HG03135 (cell line): Measurements from ENCODE around the gene MIER2.

Experiments
- ATAC-seq: cut with Tn5 transposase; IDR thresholded peaks from one replicate; pipeline ENCODE4 v1.9.1; 2021; ENCODE audit warnings: mild to moderate bottlenecking, moderate library complexity; ENCODE audit not compliant: unreplicated experiment

Gene MIER2

DNA sequence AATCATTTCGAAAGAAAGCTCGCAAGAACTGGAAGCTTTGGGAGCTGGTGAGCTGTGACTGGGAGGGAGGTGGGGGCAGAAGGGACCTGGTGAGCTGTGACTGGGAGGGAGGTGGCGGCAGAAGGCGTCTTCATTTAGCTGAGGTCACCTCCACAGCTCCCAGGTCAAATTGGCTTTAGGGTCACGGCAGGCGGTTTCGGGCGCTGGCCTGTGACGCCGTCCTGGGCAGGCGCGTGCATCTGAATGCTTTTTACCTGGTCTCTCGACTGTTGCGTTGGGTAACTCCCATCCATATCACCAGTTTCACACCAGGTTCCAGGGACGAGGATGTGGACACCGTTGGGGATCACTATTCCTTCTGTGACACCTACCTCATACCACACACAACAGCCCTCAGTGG, 35.2 kb upstream of the MIER2 start:
- no peak for ATAC-seq

DNA sequence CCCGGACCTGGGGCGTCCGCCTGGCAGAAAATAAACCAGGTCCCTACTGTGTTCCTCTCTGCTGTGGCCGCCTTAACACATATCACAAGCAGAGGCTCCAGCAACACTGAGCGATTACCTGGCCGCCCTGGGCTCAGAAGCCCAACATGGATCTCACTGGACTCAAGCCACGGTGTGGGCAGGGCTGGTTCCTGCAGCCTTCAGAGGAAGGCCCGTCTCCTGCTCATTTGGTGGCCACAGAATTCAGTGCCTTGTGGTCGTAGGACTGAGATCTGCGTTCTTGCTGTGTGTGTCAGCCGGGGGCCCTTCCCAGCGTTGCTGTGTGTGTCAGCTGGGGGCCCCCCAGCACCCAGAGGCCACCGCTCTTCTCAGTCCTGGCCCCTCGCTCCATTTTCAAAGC, 34.1 kb upstream of the MIER2 start:
- no peak for ATAC-seq

DNA sequence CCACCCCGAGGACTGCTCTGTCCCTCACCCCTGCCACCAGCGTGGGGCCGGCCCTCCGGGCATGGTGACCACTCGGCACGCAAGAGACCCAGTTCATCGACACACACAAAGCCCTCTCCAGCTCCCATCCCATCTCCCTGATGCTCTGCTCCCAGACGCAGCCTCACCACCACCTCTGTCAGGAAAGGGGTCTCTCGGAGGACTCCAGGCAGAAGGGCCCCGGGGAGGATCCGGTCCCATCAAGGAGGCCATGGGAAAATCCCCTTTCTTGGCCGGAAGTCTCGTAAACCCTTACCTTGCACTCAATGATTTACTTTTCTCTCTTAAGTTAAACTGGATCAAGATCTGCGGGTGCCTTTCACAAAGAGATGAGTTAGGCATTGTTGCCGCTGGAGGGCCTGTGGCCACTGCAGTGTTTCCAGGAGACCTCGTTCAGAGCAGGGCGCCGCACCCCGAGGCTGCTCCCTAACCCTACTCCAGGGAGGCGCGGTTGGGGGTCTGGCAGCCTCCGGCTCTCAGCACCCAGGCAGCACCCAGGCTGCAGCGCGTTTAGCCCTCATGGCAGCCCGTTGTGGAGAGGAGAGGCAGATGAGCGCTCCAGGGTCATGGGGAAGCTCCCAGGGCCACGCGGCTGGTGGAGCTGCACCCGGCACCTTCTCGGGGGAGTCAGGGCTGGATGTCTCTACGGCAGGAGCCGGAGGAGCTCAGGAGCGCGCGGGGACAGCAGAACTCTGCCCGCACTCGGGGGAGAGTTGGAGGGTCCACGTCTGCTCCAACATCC, 33.4 kb upstream of the MIER2 start:
- ATAC-seq, result no peak

DNA sequence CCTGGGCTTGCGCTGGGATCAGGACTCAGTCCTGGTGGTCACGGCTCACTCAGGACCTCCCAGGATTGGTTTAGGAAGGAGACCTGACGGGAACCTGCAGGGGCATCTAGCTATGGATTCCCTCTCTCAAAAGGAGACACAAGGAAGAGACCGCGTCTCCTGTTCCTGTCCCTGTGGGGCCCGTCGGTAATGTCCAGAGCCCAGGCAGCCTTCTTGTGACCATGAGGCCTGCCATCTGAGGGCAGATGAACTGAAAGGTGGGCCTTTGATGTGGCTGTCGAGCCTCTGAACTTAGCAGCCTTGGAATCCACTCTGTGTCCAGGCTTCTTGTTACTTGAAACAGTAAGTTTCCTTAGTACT, 31.5 kb upstream of the MIER2 start:
- ATAC-seq, result no peak

DNA sequence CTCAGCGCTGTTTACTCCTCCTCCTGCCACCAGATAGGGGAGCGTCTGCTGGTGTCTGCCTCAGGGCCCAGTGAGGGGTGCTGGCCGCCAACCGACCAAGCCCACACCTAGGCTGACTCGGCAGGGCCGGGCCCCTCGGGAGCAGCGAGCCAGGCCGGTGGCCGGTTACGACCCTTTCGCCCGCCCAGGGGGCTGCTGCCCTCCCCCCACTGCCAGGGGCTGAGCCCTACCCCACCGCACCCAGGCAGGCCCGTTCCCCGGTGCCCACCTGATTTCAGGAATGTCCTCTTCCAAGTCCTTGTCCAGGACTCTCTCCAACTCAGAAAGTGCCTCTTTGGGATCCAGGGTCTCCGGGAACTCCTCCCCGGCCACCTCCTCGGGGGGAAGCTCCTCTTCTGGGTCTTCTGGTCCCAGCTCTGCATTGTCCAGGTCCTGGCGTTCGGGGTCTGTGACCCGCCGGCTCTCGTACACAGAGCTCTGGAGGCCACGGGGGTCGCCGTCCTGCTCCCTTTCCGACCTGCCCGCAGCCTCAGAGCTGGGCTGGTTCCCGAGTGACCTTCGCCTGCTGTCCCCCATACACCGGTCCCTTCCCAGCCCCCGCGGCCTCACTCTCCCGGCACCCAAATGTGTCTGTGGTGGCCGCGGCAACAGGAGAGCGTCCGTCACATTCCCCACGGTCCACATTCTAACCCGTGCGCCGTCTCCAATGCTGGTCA, 31.0 kb upstream of the MIER2 start:
- no peak for ATAC-seq

DNA sequence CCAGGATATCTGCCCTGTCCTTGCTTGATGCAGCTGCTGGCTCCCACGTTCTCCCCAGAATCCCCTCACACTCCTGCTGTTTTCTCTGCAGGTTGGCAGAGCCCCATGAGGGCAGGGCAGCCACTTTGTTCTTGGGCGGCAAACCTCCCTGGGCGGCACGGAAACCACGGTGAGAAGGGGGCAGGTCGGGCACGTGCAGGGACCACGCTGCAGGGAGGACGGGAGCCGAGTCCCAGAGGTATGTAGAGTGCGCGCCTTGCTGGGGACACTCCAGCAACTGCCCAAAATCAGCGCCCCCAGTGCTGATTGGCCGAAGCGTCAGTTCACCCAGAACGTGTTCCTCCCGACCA, 30.3 kb upstream of the MIER2 start:
- ATAC-seq, result no peak

DNA sequence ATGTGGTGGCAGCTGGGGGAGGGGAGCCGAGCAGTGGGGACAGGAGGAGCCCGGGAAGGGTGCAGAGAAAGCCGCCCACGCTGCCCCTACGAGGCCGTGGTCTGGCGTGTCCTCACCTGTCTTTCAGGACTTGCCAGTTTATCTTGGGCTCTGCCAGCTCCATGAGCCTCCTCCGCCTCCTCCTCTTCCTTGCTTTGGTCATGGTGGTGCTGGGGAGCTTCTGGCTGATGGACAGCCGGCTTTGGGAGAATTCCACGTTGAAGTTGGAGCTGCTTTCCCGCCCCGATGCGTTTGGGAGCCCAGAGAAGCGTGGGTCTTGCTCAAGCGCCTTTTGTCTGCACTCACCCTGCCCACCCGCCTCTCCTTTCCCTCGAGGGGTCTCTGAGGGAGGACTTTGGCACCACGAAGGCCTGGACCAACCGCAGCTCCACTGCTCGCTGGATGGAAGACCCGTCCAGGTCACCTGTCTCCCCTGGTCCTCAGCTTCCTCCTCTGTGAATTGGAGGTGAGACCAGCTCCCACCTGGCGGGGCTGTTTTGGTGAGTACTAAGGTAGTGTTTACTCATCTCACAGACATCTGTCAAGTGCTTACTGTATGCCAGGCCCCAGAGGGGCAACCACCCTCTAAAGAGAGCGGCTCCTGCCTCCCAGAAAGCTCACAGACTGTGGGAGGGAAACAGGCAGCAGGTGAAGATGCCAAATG, 29.7 kb upstream of the MIER2 start:
- no peak for ATAC-seq

DNA sequence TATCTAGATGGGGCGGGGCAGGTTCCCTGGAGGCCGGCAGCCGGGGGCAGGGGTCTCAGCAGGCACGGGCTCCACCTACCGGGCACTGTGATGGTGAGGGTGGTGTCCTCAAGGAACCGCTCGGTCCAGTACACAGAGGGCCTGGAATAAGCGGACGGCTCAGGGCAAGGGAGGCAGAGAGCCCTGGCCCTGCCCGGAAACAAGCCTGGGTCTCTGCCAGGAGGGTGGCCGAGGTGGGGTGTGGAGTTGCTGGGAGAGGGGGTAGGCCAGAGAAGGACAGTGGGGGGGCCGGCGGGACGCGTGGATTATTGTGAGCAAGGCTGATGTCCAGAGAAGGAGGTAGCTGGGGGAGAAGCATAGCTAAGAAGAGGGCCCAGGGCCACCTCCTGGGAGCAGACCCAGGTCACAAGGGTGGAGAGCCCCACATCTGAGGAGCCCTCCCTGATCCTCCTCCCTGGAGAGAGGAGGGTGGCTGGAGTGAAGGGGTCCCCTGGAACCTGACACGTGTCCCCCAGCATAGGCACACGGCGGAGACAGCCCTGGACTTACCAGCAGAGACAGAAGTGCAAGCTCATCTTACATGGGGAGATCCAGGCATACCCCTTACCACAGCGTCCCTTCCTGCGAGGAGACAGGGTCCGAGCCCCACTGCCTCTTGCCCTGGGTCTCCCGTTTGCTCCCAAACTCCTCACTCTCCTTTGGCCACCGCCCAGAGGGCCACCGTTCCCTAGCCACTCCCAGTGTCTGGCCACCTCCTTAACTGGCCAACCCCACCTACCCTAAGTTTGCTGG, 29.0 kb upstream of the MIER2 start:
- no peak for ATAC-seq

DNA sequence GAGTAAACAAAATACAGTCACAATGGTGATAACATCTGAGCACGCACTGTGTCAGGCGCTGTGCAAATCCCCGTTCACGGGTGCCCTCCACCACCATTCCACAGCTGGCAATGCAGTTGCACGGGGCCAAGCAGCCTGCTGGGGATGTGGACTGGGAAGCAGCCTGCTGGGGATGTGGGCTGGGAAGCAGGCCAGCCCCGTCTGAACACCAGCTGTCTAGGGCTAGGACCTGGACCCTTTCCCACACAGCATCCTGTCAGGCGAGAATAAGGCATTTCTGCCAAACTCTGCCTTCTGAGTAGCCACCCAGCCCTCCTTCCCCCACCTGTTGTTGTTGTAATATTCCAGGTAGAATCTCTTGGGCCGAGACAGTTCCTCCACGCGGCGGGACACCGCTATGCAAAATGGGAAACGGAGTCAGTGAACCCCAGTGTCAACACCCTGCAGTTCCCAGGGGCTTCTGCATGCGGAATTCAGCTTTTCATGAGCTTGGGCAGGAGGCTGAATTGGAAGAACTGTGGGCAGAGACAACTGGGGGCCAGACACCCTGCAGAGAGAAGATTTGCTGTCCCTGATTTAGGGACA, 27.8 kb upstream of the MIER2 start:
- no peak for ATAC-seq

DNA sequence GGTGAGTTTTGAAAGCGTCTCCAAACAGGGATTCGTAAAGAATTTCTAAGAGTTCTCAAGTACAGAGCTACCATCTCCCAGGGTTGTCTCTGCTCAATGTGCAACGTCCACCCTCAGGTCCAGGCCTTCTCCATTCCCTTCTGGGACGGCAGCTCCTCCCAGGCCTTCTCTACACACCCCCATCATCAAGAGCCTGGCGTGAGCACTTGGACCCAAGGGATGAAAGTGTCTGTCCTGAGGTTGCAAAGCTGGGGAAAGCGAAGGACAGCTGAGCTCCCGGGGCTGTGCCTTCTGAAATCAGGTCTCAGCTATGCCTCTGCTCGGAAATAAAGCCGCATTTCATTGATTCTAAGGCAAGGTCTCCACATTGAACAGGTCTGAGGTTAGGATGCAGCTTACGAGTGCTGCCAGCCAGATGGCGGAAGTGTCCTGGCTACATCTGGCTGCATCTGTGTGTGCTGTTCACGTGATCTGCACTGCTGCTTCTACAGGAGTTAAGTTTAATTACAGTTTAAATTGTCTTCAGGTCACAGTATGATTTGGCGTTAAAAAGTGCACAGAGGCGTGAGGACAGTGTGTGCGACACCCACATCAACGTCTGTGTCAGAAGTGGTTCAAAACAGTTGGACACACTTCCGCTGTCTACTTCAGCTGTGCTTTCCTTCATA, 27.0 kb upstream of the MIER2 start:
- no peak for ATAC-seq

DNA sequence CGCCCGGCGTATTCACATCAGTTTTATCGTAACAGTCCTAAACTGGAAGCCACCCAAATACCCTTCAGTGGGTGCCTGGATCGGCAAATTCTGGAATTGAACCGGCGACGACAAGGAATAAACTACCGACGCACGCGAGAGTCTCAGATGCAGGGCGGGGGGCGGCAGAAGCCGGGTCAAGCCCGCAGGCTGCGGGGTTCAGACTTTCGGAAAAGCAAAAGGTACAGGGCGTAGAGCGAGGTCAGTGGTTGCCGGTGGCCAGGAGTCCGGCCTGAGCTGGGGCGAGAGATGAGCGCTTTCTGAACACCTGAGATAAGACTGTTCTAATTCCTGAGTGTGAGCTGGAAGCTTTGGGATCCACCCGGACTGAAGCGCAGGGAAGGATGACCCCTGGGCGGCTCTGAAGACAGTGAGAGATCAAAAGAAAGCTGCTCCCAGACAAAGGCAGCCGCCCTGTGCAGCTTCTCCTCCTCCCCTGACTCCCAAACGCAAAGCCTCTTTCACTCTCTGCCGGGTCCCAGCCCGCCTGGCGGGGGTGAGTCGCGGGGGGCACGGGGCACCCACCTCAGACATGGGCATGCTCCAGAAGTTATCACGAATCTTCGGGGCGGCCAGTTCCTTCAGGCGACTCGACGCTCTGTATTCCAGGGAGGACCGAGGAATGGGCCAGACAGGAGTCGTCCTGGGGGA, 26.2 kb upstream of the MIER2 start:
- no peak for ATAC-seq

DNA sequence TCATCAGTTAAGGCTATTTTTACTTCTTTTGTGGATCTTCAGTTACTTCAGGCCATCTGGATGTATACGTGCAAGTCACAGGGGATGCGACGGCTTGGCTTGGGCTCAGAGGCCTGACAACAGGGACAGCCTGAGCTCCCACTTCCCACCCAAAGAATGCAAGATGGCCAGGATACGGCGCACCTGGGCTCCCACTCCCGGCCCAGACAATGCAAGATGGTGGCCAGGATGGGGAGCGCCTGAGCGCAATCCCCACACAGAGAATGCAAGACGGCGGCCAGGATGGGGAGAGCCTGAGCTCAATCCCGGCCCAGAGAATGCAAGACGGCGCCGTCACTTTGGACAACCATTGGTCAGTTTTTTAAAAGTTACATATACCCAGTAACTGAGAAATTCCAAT, 25.3 kb upstream of the MIER2 start:
- ATAC-seq, result no peak

DNA sequence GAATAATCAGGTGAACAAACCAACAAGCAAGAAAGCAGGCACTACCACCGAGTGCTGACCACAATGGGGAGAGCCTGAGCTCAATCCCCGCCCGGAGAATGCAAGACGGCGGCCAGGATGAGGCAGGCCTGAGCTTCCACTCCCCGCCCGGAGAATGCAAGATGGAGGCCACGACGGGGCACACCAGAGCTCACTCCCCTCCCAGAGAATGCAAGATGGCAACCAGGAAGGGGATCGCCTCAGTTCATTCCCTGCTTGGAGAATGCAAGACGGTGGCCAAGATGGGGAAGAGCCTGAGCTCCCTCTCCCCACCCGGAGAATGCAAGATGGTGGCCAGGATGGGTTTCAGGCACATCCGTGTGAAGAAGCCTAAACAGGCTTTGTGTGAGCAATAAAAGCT, 24.7 kb upstream of the MIER2 start:
- no peak for ATAC-seq

DNA sequence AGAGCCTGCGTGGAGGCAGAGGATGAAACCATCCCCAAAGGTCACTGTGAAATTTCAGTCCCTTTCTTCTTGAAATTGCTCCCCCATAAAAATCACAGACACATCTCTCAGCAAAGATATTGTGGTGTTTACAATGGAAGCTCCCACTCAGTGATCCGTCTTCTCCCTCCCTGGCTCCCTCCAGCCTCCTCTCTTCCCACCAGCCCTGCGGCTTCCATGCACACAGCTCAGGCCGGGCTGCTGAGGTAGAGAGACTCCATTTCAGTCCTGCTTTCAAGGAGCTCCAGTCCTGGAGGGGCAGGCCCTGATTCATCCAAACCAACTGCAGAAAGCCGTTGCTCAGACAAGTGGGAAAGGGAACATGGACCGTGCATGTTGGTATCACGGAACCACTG, 24.0 kb upstream of the MIER2 start:
- no peak for ATAC-seq

DNA sequence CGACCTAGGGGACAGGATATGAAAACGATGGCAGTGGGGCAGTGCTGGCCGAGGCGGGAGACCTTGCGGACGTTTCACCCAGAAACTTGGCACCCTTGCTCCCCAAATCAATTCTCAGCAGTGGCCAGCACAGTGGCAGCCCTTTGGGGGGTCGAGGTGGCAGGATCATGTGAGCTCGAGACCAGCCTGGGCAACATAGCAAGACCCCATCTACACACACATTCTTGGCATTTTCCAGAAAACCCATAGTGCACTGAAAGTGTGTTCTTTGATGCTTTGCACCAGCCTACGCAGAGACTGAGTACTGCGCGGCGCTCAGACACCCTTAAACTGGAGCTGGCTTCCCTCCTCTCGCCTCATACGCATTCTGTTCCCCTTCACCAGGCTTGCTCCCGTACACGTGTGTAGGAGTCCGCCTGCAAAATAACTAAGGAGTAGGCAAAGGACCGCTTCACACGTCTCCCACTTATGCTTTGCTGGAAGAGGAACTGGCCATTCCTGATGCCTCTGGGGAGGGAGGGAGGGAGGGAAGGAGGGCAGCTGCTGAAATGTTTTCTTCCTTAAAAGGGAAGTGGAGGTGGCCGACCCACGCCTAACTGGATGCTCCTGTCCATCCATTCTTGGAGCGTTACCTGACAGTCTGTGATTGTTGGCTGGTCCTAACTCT, 23.5 kb upstream of the MIER2 start:
- ATAC-seq, result no peak

DNA sequence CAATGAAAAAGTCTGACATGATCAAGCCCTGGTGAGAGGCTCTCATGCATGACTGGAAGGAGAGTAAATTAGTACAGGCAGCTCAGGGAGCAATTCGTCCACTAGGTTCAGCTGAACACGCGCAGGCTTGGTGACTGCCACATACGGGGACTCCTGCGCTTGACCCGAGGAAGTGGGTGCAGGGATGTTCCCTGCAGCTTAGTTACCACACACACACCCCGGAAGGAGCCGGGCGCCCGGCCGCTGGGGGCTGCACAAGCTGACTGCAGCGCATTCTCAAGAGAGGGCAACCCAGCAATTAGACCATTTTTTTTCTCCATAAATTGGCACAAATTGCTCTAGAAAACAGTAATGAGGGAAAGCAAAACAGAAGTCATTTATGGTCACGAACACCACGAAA, 23.0 kb upstream of the MIER2 start:
- no peak for ATAC-seq

DNA sequence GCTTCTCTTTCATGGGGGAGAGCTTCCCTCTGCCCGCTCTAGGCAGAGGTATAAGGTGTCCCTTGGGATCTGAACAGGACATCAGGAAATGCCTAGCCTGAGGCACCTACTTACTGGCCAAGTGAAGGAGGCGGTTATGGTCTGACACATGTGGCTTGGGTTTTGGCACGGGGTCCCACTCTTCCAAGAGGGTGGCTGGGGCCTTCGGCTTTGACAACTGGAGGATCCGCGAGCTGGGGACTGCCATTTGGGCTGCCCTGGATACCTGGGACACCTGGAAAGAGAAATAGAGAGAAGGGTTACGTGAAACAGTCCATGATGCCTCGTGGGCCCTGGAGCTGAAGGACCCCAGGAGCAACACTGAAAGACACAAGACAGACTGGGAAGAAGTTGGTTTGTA, 22.4 kb upstream of the MIER2 start:
- ATAC-seq, result no peak

DNA sequence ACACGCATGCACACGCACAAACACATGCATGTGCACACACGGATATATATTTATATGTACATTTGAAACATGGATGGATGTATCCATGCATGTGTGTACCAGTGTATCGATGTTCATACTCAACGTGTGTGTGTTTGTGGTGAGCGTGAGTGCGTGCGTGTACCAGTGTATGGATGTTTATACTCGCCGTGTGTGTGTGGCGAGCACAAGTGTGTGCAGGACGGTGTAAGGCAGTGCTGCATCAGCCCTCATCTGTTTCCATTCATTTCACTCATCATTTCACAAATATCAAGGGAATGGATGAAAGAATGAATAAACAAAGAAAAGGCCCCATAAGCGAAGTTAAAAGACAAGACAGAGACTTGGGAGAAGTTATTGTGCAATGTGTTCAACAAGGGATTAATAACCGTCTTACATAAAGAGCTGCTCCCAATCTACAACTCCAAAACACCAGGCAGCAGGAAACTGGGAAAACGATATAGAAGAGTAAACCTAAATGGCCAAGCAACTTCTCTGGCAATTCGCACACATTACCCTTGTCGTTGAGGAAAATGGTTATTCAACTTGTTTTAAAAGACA, 21.7 kb upstream of the MIER2 start:
- no peak for ATAC-seq
